Uterus (tissue), 2 donors: ENCODE measurements around the gene SCML2.

Experiments used
- POLR2A ChIP-seq, 2 donors: fragments of 450-650 bp; IDR thresholded peaks; one replicate each; pipeline ENCODE4 v1.6.1; 2016; ENCODE audit warnings: antibody characterized with exemption in 2 of 2, mild to moderate bottlenecking in 1 of 2, moderate library complexity in 1 of 2
- TF ChIP-seq, protein P1 (sequence below), 4 experiments: fragments of 200-600 bp in 2 of 4; fragments of 450-650 bp in 2 of 4; sonication (generic) in 2 of 4; IDR thresholded peaks; one replicate each; pipeline ENCODE4 v1.5.1; 2016 to 2019; ENCODE audit warnings: antibody characterized with exemption in 4 of 4, mild to moderate bottlenecking in 2 of 4, moderate library complexity in 1 of 4

GRCh38 chrX:18291006-18291545, 63.4 kb downstream of the SCML2 start:
- TF ChIP-seq, protein P1, sequence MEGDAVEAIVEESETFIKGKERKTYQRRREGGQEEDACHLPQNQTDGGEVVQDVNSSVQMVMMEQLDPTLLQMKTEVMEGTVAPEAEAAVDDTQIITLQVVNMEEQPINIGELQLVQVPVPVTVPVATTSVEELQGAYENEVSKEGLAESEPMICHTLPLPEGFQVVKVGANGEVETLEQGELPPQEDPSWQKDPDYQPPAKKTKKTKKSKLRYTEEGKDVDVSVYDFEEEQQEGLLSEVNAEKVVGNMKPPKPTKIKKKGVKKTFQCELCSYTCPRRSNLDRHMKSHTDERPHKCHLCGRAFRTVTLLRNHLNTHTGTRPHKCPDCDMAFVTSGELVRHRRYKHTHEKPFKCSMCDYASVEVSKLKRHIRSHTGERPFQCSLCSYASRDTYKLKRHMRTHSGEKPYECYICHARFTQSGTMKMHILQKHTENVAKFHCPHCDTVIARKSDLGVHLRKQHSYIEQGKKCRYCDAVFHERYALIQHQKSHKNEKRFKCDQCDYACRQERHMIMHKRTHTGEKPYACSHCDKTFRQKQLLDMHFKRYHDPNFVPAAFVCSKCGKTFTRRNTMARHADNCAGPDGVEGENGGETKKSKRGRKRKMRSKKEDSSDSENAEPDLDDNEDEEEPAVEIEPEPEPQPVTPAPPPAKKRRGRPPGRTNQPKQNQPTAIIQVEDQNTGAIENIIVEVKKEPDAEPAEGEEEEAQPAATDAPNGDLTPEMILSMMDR (IDR thresholded peaks at IDR 0.05) = no peak
- TF ChIP-seq POLR2A (IDR thresholded peaks at IDR 0.05) = no peak
